DOHH2 (cell line): ENCODE data around the gene LDLRAD4.

ENCODE experiments used
- EZH2phosphoT487 ChIP-seq: fragments of 200-600 bp; sonication (generic); IDR thresholded peaks from 2 replicates; pipeline ENCODE4 v1.6.1; 2017; ENCODE audit warnings: borderline replicate concordance, mild to moderate bottlenecking, antibody characterized with exemption, low read length, moderate library complexity, mixed read lengths
- TF ChIP-seq, protein P1 (sequence below): fragments of 200-600 bp; sonication (generic); IDR thresholded peaks from one replicate; pipeline ENCODE4 v1.5.1; 2014; ENCODE audit warnings: antibody characterized with exemption, mild to moderate bottlenecking, low read depth, low read length; ENCODE audit not compliant: poor library complexity, severe bottlenecking

DNA sequence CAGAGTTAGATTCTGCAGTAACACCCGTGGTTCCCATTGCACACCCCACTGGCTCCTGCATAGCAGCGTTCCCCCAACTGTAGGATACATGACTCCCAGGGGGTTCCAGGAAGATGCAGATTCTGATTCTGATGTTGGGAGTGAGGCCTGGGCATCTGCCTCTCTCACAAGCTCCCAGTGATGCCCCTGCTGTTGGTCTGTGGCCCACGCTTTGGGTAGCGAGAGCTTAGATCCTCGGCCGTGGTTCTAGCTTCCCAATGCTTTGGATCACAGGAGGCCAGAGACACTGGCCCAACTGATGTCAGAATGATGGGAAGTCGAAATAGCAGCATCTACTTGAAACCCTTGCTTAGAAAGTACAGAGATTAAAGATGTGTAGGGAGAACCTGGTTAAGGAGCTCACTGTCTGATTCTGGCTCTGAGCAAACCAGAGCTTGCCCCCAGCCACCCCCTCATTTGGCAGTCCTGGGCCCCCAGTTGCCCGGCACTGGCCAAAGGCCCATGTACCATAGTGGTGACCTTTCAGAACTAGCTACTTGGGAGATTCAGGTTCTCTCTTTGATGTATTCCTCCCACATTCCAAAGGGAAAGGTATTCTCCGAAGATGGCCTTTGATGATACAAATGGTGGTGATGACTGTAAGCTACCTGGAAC lies 310.3 kb downstream of the LDLRAD4 start:
- TF ChIP-seq EZH2phosphoT487 = no peak
- TF ChIP-seq, protein P1, sequence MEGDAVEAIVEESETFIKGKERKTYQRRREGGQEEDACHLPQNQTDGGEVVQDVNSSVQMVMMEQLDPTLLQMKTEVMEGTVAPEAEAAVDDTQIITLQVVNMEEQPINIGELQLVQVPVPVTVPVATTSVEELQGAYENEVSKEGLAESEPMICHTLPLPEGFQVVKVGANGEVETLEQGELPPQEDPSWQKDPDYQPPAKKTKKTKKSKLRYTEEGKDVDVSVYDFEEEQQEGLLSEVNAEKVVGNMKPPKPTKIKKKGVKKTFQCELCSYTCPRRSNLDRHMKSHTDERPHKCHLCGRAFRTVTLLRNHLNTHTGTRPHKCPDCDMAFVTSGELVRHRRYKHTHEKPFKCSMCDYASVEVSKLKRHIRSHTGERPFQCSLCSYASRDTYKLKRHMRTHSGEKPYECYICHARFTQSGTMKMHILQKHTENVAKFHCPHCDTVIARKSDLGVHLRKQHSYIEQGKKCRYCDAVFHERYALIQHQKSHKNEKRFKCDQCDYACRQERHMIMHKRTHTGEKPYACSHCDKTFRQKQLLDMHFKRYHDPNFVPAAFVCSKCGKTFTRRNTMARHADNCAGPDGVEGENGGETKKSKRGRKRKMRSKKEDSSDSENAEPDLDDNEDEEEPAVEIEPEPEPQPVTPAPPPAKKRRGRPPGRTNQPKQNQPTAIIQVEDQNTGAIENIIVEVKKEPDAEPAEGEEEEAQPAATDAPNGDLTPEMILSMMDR = no peak
